RWPE2 (cell line): Measurements from ENCODE around the gene ZMYND19.
"Not testable (repeated sequence)": the region's sequence is repeated elsewhere in the genome, so short reads cannot be mapped to it uniquely, and the experiment has no call there.

Experiments used
- ATAC-seq: fragments of 200-7000 bp; cut with Tn5 transposase; 3 replicates; pipeline ENCODE4 v1.9.1; 2021; ENCODE audit warnings: low read depth
- DNase-seq: peaks from one replicate; pipeline ENCODE4 v3.0.0-alpha.2; 2020; ENCODE audit warnings: low spot score
- H3K27ac ChIP-seq: fragments of 450-650 bp; 2 replicates; pipeline ENCODE4 v1.5.1; 2017; ENCODE audit warnings: mild to moderate bottlenecking; ENCODE audit not compliant: poor library complexity, severe bottlenecking
- H3K27me3 ChIP-seq: fragments of 250-450 bp; sonication (Bioruptor Pico); 2 replicates; pipeline ENCODE4 v1.5.1; 2021; ENCODE audit warnings: mild to moderate bottlenecking, moderate library complexity; ENCODE audit not compliant: insufficient read depth, poor library complexity, severe bottlenecking
- H3K36me3 ChIP-seq: fragments of 250-450 bp; sonication (Bioruptor Pico); 2 replicates; pipeline ENCODE4 v1.5.1; 2020; ENCODE audit warnings: low read depth, mild to moderate bottlenecking, moderate library complexity
- H3K4me1 ChIP-seq: fragments of 250-450 bp; sonication (Bioruptor Pico); 2 replicates; pipeline ENCODE4 v1.5.1; 2021; ENCODE audit warnings: mild to moderate bottlenecking, moderate library complexity; ENCODE audit not compliant: insufficient read depth, poor library complexity, severe bottlenecking
- H3K4me3 ChIP-seq: fragments of 250-450 bp; sonication (Bioruptor Pico); 2 replicates; pipeline ENCODE4 v1.5.1; 2021; ENCODE audit warnings: mild to moderate bottlenecking, moderate library complexity; ENCODE audit not compliant: severe bottlenecking
- H3K9me3 ChIP-seq: fragments of 250-450 bp; sonication (Bioruptor Pico); 2 replicates; pipeline ENCODE4 v1.5.1; 2021; ENCODE audit warnings: mild to moderate bottlenecking, moderate library complexity; ENCODE audit not compliant: severe bottlenecking
- TF ChIP-seq, protein P1 (sequence below): fragments of 450-650 bp; IDR thresholded peaks from one replicate; pipeline ENCODE4 v1.5.1; 2017; ENCODE audit warnings: mild to moderate bottlenecking, moderate library complexity; ENCODE audit not compliant: poor library complexity, severe bottlenecking

The ZMYND19 gene

DNA sequence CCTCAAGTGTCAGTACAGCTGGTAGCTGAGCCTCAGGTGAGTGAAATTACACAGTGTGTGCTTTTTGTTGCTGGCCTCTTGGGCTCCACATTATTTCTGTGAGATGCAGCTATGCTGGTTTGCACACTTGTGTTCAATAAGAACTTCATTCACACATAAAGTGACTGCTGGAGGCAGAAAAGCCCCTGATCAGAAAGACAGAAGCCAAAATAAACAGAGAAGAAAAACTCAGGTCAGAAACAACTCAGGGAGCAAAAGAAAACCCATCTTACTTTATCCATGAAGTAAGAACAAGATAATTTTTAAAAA, 55.2 kb downstream of the ZMYND19 start:
- TF ChIP-seq, protein P1, sequence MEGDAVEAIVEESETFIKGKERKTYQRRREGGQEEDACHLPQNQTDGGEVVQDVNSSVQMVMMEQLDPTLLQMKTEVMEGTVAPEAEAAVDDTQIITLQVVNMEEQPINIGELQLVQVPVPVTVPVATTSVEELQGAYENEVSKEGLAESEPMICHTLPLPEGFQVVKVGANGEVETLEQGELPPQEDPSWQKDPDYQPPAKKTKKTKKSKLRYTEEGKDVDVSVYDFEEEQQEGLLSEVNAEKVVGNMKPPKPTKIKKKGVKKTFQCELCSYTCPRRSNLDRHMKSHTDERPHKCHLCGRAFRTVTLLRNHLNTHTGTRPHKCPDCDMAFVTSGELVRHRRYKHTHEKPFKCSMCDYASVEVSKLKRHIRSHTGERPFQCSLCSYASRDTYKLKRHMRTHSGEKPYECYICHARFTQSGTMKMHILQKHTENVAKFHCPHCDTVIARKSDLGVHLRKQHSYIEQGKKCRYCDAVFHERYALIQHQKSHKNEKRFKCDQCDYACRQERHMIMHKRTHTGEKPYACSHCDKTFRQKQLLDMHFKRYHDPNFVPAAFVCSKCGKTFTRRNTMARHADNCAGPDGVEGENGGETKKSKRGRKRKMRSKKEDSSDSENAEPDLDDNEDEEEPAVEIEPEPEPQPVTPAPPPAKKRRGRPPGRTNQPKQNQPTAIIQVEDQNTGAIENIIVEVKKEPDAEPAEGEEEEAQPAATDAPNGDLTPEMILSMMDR = peak; percentile 58
- H3K4me1 ChIP-seq = no peaks in the 10 kb centered on the region
- H3K9me3 ChIP-seq = no peaks in the 10 kb centered on the region
- DNase-seq (no peak), ATAC-seq (no peak)
- H3K27me3 ChIP-seq = no peaks in the 10 kb centered on the region
- no peak overlapping the region for H3K4me3 ChIP-seq
- H3K27ac ChIP-seq = no peak overlapping the region
- H3K36me3 ChIP-seq = no peaks in the 10 kb centered on the region

DNA sequence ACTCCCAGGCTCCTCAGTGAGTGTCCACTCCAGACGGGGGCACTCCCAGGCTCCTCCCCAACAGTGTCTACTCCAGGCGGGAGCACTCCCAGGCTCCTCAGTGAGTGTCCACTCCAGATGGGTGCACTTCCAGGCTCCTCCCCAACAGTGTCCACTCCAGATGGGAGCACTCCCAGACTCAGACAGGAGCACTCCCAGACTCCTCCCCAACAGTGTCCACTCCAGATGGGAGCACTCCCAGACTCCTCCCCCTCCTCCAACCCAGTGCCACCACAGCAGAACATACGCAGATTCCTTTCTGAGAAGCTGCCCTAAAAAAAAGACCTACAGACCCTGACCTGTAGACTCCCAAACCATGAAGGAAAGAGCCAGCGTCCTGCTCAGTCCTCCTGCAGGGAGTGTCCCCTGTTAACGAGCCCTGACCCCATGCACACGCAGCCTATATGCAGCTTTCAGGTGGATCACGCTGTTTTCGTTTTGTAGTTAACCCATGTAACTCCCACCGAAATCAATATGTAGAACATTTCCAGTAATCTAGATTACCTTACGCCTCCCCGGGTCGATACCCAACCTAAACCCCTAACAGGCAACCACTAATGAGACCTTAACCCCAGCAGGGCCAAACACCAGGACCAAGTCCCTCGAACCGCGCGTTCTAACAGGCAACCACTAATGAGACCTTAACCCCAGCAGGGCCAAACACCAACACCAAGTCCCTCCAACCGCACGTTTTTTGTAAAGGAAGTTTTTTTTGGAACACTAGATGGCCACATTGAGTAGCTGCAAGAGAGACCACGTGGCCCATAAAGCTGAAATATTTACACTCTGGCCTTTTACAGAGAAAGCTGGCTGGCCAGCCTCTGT, 55.8 kb downstream of the ZMYND19 start:
- H3K27ac ChIP-seq = no peak overlapping the region
- H3K4me3 ChIP-seq = no peak overlapping the region
- ATAC-seq (peak; percentile 74), DNase-seq (no peak)
- H3K9me3 ChIP-seq = no peaks in the 10 kb centered on the region
- no peaks in the 10 kb centered on the region for H3K4me1 ChIP-seq
- H3K36me3 ChIP-seq = no peaks in the 10 kb centered on the region
- TF ChIP-seq, protein P1 = peak; percentile 88
- H3K27me3 ChIP-seq = no peaks in the 10 kb centered on the region

DNA sequence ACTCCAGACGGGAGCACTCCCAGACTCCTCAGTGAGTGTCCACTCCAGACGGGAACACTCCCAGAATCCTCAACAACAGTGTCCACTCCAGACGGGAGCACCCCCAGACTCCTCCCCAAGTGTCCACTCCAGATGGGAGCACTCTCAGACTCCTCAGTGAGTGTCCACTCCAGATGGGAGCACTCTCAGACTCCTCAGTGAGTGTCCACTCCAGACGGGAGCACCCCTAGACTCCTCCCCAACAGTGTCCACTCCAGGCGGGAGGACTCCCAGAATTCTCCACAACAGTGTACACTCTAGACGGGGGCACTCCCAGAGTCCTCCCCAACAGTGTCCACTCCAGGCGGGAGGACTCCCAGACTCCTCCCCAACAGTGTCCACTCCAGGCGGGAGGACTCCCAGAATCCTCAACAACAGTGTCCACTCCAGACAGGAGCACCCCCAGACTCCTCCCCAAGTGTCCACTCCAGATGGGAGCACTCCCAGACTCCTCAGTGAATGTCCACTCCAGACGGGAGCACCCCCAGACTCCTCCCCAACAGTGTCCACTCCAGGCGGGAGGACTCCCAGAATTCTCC, 57.3 kb downstream of the ZMYND19 start:
- H3K4me3 ChIP-seq = not testable (repeated sequence)

More for the DNA sequence above, 57.3 kb downstream of the ZMYND19 start:
- not testable (repeated sequence) for DNase-seq, H3K36me3 ChIP-seq, H3K27me3 ChIP-seq, ATAC-seq, H3K4me1 ChIP-seq, H3K9me3 ChIP-seq, H3K27ac ChIP-seq
